Measurements from ENCODE around the gene PIEZO2. TPM values are rescaled to one million over a fixed set of nuclear protein-coding genes. Genes with fewer than 3 reads are reported as not detected.
"Not testable (repeated sequence)": the region's sequence is repeated elsewhere in the genome, so short reads cannot be mapped to it uniquely, and the experiment has no call there.

The PIEZO2 gene
- polyA plus RNA-seq, 1 donor from 2014 or later = 0.30 TPM

GRCh38 chr18:11175266-11175979 lies 26.1 kb upstream of the PIEZO2 start:
- Histone ChIP-seq H3K27ac (ENCODE audit: low read length) (no peak overlapping the region), H3K36me3 (ENCODE audit: insufficient read depth, low read length) (no peaks in the 10 kb centered on the region), H3K9me3 (ENCODE audit: low read length) (no peaks in the 10 kb centered on the region), H3K79me2 (replicated peaks; ENCODE audit: insufficient read depth, low read length) (no peaks in the 10 kb centered on the region), H3K4me2 (ENCODE audit: low read length) (no peak overlapping the region), H2AFZ (ENCODE audit: low read depth, low read length) (no peak overlapping the region), H3K4me3 (ENCODE audit: low read length) (no peak overlapping the region), H3F3A (ENCODE audit: insufficient read depth, low read length, poor library complexity, severe bottlenecking) (no peaks in the 10 kb centered on the region), H4K20me1 (ENCODE audit: insufficient read depth) (no peaks in the 10 kb centered on the region), H3K27me3 (ENCODE audit: insufficient read depth, low read depth, low read length) (no peaks in the 10 kb centered on the region), H3K9ac (ENCODE audit: low read length) (no peak overlapping the region), H3K9me2 (ENCODE audit: insufficient read depth, low read length) (no peaks in the 10 kb centered on the region)
- TF ChIP-seq, protein P1, sequence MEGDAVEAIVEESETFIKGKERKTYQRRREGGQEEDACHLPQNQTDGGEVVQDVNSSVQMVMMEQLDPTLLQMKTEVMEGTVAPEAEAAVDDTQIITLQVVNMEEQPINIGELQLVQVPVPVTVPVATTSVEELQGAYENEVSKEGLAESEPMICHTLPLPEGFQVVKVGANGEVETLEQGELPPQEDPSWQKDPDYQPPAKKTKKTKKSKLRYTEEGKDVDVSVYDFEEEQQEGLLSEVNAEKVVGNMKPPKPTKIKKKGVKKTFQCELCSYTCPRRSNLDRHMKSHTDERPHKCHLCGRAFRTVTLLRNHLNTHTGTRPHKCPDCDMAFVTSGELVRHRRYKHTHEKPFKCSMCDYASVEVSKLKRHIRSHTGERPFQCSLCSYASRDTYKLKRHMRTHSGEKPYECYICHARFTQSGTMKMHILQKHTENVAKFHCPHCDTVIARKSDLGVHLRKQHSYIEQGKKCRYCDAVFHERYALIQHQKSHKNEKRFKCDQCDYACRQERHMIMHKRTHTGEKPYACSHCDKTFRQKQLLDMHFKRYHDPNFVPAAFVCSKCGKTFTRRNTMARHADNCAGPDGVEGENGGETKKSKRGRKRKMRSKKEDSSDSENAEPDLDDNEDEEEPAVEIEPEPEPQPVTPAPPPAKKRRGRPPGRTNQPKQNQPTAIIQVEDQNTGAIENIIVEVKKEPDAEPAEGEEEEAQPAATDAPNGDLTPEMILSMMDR (IDR thresholded peaks at IDR 0.05; ENCODE audit: poor library complexity, severe bottlenecking) = no peak
- TF ChIP-seq MXI1 (conservative IDR thresholded peaks at IDR 0.05; ENCODE audit: poor library complexity, severe bottlenecking) (no peak), EZH2 (IDR thresholded peaks at IDR 0.05; ENCODE audit: borderline replicate concordance, insufficient read depth, low read length, poor library complexity, severe bottlenecking) (no peak), POLR2AphosphoS5 (IDR thresholded peaks at IDR 0.05) (no peak), RAD21 (conservative IDR thresholded peaks at IDR 0.05) (no peak), SMC3 (conservative IDR thresholded peaks at IDR 0.05; ENCODE audit: poor library complexity) (no peak), TAF1 (IDR thresholded peaks at IDR 0.05; ENCODE audit: low read depth) (no peak), EP300 (conservative IDR thresholded peaks at IDR 0.05; ENCODE audit: poor library complexity, severe bottlenecking) (no peak)
- TF ChIP-seq, protein P2, sequence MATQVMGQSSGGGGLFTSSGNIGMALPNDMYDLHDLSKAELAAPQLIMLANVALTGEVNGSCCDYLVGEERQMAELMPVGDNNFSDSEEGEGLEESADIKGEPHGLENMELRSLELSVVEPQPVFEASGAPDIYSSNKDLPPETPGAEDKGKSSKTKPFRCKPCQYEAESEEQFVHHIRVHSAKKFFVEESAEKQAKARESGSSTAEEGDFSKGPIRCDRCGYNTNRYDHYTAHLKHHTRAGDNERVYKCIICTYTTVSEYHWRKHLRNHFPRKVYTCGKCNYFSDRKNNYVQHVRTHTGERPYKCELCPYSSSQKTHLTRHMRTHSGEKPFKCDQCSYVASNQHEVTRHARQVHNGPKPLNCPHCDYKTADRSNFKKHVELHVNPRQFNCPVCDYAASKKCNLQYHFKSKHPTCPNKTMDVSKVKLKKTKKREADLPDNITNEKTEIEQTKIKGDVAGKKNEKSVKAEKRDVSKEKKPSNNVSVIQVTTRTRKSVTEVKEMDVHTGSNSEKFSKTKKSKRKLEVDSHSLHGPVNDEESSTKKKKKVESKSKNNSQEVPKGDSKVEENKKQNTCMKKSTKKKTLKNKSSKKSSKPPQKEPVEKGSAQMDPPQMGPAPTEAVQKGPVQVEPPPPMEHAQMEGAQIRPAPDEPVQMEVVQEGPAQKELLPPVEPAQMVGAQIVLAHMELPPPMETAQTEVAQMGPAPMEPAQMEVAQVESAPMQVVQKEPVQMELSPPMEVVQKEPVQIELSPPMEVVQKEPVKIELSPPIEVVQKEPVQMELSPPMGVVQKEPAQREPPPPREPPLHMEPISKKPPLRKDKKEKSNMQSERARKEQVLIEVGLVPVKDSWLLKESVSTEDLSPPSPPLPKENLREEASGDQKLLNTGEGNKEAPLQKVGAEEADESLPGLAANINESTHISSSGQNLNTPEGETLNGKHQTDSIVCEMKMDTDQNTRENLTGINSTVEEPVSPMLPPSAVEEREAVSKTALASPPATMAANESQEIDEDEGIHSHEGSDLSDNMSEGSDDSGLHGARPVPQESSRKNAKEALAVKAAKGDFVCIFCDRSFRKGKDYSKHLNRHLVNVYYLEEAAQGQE (IDR thresholded peaks at IDR 0.05; ENCODE audit: borderline replicate concordance) = no peak

GRCh38 chr18:11174179-11174578 lies 24.8 kb upstream of the PIEZO2 start:
- not testable (repeated sequence) for H3F3A ChIP-seq (ENCODE audit: insufficient read depth, low read length, poor library complexity, severe bottlenecking); H3K9me2 ChIP-seq (ENCODE audit: insufficient read depth, low read length); H4K20me1 ChIP-seq (ENCODE audit: insufficient read depth); H3K27me3 ChIP-seq (ENCODE audit: insufficient read depth, low read depth, low read length); H3K9me3 ChIP-seq (ENCODE audit: low read length); H2AFZ ChIP-seq (ENCODE audit: low read depth, low read length); H3K79me2 ChIP-seq (replicated peaks; ENCODE audit: insufficient read depth, low read length); H3K4me3 ChIP-seq (ENCODE audit: low read length); H3K9ac ChIP-seq (ENCODE audit: low read length); H3K27ac ChIP-seq (ENCODE audit: low read length); H3K4me2 ChIP-seq (ENCODE audit: low read length); H3K36me3 ChIP-seq (ENCODE audit: insufficient read depth, low read length)
